Suppressor macrophage (primary cell): Measurements from ENCODE around the gene CDC42SE2.

Experiments
- DNase-seq, 4 experiments: peaks; one replicate each; pipeline ENCODE4 v3.0.0-alpha.2; 2020 to 2022
- total RNA-seq, 17 experiments: gene quantifications; one replicate each; lab custom pipeline; 2026; ENCODE audit warnings: mixed read lengths in 6 of 17, inconsistent platforms in 3 of 17; lab: John Stamatoyannopoulos, UW

The CDC42SE2 gene
- 72.1 to 157 (median 121) reads per million in 17 experiments for total RNA-seq

- DNase-seq: peak; percentile 92 to 98 (median 96)
Measured at GRCh38 chr5:131263648-131264450, at the start of gene CDC42SE2. Gene CDC42SE2, plus strand, starts transcription at chr5:131264053. Its CDS starts 95,441 bp downstream, at chr5:131359494.

- no peak for DNase-seq
Measured at GRCh38 chr5:131214609-131215227, 49.1 kb upstream of the CDC42SE2 start.

DNA sequence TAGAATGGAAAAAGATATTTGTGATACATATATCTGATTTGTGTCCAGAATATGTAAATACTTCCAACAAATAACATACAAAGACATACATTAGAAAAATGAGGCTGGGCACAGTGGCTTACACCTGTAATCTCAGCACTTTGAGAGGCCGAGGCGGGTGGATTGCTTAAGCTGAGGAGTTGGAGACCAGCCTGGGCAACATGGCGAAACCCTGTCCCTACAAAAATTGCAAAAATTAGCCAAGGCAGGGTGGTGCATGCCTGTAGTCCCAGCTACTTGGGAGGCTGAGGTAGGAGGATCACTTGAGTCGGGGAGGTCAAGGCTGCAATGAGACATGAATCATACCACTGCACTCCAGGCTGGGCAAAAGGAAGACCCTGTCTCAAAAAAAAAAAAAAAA is 46.1 kb upstream of the CDC42SE2 start:
- no peak for DNase-seq

GRCh38 chr5:131218392-131218791 is 45.5 kb upstream of the CDC42SE2 start:
- DNase-seq: no peak

GRCh38 chr5:131220566-131220965 is 43.3 kb upstream of the CDC42SE2 start:
- DNase-seq: no peak

DNA sequence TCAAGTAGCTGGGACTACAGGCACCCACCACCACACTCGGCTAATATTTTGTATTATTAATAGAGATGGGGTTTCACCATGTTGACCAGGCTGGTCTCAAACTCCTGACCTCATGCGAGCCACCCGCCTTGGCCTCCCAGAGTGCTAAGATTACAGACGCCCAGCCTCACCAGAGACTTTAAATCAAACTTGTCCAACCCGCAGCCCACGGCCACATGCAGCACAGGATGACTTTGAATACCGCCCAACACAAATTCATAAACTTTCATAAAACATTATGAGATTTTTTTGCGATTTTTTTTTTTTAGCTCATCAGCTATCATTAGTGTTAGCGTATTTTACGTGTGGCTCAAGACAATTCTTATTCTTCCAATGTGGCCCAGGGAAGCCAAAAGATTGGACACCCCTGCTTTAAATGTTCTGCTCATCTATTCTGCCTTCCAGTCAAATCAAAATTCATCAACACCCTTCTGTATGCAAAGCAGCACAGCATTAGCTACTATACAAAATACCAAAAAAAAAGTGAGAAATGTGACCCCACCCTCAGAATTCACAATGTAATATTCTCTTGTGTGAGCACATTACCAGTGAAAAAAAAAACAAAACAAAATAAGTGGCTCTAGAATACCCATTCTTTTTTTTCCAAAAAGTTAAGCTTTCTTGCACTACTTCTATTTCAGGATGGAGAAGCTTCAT is 42.7 kb upstream of the CDC42SE2 start:
- no peak for DNase-seq

- peak; percentile 33 to 72 (median 54) for DNase-seq
Measured at GRCh38 chr5:131221888-131222287, 42.0 kb upstream of the CDC42SE2 start.

GRCh38 chr5:131222731-131223130 is 41.1 kb upstream of the CDC42SE2 start:
- no peak for DNase-seq

DNA sequence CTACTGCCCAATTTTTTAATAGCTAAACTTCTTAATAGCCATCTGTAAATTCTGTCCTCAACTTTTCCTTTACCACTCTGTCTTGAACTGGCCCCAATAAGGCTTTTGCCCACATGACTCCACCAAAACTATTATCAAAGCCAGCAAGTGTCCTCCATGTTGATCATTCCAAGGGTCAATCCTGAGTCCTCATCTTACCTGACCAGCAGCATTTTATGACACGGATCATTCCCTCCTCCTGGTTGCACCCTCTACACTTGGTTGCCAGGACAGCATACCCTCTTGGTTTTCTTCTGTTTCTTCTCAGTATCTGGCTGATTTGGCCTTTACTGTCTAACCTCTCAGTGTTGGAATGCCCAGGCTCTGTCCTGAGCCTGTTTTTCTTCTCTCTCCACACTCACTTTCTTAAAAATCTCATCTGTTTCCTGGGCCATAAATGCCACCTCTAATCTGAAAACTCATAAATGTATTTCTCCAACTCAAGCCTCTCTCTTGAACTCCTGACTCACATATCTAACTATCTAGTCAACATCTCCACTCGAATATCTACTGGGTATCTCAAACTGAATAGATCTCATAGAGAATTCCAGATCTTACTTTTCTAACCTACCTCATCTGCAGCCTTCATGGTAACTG is 40.0 kb upstream of the CDC42SE2 start:
- DNase-seq: no peak

DNA sequence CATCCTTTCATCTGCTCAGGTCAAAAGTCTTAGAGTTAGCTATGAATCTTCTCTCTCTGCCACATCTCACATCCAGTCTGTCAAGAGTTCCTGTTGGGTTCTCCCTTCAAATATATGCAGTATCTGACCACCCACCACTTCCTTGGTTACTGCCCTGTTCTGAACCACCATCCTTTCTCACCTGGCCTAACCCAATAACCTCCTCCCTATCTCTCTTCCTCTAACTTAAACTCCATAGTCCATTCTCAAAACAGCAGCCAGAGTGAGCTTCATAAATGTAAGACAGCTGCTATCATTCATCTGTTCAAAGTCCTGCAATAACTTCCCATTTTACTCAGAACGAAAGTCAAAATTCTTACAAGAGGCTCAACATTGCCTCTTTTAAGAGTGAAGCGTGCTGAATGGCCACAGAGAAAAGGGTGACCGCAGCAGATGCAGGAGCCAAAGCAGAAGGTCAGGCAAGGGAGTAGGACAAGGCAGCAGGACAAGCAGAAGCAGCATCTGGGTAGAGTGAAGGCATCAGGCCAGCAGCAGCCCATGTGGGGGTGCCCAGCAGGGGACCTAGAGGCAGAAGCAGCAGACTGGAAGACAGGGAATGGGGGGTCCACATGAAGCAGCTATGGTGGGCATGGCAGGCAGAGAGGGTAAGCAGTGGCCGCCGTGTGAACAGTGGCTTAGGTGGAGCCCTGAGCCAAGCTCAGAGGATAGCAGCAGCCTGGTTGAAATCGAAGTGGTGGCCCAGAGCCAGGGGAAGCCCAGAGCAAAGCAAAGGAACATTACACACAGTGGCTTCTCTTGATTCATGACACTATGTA is 39.3 kb upstream of the CDC42SE2 start:
- DNase-seq: peak; percentile 75 to 92 (median 86)

DNA sequence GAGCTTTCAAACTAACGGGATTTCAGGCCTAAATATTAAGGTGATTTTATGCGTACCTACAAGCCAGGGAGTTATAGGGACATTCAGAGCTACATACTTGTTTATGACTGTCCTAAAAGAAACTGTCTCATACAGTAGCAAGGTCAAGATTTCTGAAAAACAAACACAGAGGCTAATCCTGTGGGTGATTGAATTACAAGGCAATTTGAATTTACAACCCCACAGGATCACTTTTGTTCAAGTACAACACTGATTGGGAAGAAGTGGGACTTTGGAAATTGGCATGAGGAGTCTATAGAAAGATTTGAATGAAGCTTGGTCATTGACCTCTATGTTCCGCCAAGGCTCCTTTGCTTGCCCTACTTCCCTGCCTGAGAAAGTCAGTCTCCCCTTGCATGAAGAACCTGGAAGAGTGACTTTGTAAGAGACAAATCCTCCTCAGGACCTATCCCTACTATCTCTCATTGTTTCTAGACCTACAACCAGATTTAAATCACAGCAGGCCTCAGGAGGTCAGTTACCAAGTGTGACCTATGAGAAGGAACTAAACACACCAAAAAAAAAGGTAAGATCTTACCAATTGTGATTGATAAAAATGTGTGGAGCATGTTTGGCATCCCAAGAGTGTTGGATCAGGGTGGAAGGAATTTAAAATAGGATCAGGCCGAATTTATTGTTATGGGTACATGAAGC is 38.4 kb upstream of the CDC42SE2 start:
- no peak for DNase-seq

- DNase-seq: no peak
Measured at GRCh38 chr5:131226899-131227298, 37.0 kb upstream of the CDC42SE2 start.

GRCh38 chr5:131228646-131229045 is 35.2 kb upstream of the CDC42SE2 start:
- peak in 1 of 4 experiments; percentile 16 for DNase-seq

GRCh38 chr5:131229623-131230022 is 34.2 kb upstream of the CDC42SE2 start:
- DNase-seq: no peak

GRCh38 chr5:131230406-131230805 is 33.4 kb upstream of the CDC42SE2 start:
- no peak for DNase-seq

DNA sequence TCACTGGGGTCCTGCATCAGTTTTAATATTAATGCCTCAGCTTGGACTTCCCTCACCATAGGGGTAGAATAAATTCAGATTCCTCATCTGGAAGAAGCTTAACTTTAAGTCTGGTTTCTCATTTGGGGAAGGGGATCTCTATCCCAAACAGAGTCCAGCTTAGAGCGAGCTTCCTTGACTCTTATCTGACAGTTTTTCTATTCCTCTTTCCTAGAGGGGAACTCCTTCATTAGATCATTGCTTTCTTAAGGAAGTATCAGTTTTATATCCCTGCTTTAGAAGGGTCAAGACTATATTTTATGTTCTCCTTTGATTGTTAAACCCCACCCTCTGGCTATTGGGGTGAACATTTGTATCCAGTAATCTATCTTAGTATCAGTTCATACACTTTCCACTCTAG is 24.2 kb upstream of the CDC42SE2 start:
- DNase-seq: peak in 3 of 4 experiments; percentile 17 to 63 (median 62)

DNA sequence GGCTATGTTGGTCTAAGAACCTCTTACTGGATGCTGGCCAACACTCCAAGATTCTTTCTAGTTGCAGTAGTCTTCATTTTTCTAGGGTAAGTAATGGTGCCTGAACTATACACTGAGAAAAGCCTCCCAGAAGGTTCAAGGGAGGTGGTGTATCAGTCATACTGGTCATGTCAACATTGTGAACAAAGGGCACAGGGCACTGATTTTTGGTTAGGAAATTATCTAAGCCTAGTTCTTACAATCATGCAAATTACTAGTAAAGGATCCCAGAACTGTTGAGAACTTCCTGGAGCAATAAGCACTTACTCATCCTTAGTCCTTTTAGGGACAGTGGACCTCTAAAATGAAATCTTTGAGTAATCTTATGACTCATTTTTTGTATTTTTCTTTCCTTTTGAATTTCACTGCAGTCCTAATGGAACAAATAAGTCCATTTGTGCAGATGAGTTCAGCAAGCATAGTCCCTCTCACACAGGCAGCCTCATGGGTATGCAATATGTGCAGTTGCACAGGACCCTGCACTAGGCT is 21.1 kb upstream of the CDC42SE2 start:
- peak; percentile 51 to 90 (median 66) for DNase-seq

DNA sequence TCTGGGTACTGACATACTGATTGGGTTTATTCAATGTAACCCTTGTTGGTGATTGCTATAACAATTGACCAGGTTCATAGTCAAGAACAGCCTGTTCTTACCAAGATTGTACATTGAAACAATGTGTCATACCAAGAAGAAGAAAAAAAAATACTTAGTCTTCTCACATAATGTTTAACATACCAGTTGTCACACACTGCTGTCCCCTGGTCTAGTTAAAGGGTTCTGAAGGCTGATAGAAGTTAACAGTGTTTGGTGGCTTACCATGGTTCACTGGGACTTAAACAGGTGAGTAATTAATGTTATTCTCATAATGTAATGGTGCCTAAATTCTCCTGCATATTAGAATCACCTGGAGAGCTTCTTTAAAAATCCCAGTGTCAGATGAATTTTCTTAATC is 18.5 kb upstream of the CDC42SE2 start:
- no peak for DNase-seq

DNA sequence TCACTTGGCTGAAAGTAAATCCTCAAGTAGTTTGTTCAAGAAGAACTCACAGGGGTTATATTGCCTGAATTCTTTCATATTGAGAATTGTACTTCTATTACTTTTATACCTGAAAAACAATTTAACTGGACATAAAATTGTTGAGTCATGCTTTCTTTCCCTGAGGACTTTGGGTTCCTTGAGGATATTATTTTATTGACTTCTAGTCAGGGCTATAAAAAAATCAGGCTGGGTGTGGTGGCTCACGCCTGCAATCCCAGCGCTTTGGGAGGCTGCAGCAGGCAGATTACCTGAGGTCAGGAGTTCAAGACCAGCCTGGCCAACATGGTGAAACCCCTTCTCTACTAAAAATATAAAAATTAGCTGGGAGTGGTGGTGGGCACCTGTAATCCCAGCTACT is 17.9 kb upstream of the CDC42SE2 start:
- DNase-seq: no peak

DNA sequence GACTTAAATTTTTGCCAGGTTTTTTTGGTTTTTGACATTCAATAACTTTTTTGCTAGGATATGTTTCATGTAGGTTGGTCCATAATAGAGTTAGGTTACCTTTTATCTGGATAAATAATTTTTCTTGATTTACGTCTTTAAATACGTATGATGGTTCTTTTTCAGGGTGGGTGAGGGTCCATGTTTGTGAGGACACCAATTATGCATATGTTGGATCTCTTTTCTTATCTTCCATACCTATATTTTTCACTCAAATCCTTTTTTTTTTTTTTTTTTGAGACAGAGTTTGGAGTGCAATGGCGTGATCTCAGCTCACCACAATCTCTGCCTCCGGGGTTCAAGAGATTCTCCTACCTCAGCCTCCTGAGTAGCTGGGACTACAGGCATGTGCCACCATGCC is 17.3 kb upstream of the CDC42SE2 start:
- no peak for DNase-seq
